ENCODE results near the gene WNT3A.
"Not testable (repeated sequence)": the region's sequence is repeated elsewhere in the genome, so short reads cannot be mapped to it uniquely, and the experiment has no call there.

WNT3A gene

DNA sequence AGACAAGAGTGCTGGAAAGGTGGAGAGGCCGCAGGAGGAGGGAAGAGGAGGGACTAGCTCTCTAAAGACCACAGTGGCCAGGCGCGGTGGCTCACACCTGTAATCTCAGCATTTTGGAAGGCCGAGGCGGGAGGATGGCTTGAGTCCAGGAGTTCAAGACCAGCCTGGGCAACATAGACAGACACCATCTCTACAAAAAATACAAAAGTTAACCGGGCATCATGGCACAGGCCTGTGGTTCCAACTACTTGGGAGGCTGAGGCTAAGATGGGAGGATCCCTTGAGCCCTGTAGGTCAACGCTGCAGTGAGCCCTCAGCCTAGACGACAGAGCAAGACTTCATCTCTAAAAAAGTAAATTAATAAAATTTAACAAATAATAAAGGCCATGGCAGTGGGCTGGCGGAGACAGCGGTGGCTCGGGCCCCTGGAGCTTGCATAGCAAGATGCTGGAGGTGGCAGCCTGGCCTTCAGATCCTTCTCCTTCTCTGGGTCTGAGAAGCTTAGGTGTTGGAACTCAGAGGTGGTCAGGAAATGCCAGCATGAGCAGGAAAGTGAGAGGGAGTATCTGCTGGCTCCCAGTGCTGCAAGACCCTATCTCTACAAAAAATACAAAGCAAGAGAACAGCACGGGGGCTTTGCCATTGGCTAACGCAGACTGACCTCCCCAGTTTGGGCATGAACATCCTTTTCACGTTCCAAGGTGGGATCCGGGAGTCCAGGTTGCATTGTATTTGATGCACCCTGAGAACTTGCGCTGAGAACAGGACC is 10.7 kb downstream of the WNT3A start:
- TF ChIP-seq, protein P1, sequence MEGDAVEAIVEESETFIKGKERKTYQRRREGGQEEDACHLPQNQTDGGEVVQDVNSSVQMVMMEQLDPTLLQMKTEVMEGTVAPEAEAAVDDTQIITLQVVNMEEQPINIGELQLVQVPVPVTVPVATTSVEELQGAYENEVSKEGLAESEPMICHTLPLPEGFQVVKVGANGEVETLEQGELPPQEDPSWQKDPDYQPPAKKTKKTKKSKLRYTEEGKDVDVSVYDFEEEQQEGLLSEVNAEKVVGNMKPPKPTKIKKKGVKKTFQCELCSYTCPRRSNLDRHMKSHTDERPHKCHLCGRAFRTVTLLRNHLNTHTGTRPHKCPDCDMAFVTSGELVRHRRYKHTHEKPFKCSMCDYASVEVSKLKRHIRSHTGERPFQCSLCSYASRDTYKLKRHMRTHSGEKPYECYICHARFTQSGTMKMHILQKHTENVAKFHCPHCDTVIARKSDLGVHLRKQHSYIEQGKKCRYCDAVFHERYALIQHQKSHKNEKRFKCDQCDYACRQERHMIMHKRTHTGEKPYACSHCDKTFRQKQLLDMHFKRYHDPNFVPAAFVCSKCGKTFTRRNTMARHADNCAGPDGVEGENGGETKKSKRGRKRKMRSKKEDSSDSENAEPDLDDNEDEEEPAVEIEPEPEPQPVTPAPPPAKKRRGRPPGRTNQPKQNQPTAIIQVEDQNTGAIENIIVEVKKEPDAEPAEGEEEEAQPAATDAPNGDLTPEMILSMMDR (IDR thresholded peaks at IDR 0.05; ENCODE audit: low read depth, low read length) = no peak
- DNase-seq (ENCODE audit: low read depth in 2 of 2) = no peak

GRCh38 chr1:228018125-228018398 is 11.3 kb downstream of the WNT3A start:
- TF ChIP-seq, protein P1 (IDR thresholded peaks at IDR 0.05; ENCODE audit: low read depth, low read length) = no peak
- no peak overlapping the region for H3K4me3 ChIP-seq (replicated peaks in 1 of 2; ENCODE audit: low read depth in 2 of 2, low read length in 2 of 2)
- no peak for DNase-seq (ENCODE audit: low read depth in 2 of 2)

More for the DNA sequence above, 10.7 kb downstream of the WNT3A start:
- H3K4me3 ChIP-seq (replicated peaks in 1 of 2; ENCODE audit: low read depth in 2 of 2, low read length in 2 of 2) = no peak overlapping the region

- TF ChIP-seq, protein P1 (IDR thresholded peaks at IDR 0.05; ENCODE audit: low read depth, low read length) = no peak
- H3K4me3 ChIP-seq (replicated peaks in 1 of 2; ENCODE audit: low read depth in 2 of 2, low read length in 2 of 2) = no peak overlapping the region
- DNase-seq (ENCODE audit: low read depth in 2 of 2) = no peak
These were observed 12.3 kb downstream of the WNT3A start for GRCh38 chr1:228018961-228019721.

DNA sequence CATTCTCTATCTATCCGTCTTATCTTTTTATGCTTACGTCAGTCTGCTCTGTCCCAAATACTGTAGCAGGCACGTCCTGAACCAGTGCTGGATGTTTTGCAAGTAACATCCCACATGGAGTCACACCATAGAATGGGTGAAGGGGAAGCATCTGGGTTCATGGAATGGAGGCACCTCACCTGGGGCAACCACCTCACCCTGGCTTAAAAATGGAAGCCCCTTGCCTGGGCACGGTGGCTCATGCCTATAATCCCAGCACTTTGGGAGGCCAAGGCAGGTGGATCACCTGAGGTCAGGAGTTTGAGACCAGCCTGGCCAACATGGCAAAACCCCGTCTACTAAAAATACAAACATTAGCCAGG is 12.9 kb downstream of the WNT3A start:
- H3K4me3 ChIP-seq (replicated peaks in 1 of 2; ENCODE audit: low read depth in 2 of 2, low read length in 2 of 2); DNase-seq (ENCODE audit: low read depth in 2 of 2): not testable (repeated sequence)

DNA sequence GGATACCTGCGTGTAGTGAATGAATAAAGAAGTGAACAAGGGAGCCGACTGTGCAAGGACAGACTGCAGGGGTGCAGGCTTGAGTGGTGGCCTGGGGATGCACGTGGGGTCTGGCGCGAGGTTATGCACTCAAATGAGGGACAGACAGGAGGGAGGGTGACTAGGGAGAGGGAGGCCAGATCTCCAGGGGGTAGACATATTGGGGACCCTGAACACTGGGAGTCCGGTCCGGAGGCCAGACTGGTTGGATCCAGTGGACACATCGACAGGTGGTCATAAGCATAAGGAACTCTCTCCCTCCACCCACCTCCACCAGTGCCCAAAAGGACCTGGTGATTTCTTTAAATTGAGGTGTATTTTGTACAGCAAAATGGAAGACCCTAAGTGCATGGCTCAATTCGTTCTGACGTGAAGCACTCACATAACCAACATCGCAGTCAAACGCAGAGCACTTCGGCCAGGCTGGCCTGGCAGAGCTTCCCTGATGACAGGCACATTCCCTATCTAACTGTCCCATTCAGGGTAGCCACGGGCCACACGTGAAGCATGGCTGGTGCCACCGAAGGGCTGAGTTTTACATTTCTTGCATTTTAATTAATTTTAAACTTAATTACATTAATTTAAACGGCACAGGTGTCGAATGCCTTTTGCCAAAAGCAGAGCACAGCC is 14.0 kb downstream of the WNT3A start:
- H3K4me3 ChIP-seq (replicated peaks in 1 of 2; ENCODE audit: low read depth in 2 of 2, low read length in 2 of 2) = no peak overlapping the region
- DNase-seq (ENCODE audit: low read depth in 2 of 2) = no peak
- TF ChIP-seq, protein P1 (IDR thresholded peaks at IDR 0.05; ENCODE audit: low read depth, low read length) = no peak

DNA sequence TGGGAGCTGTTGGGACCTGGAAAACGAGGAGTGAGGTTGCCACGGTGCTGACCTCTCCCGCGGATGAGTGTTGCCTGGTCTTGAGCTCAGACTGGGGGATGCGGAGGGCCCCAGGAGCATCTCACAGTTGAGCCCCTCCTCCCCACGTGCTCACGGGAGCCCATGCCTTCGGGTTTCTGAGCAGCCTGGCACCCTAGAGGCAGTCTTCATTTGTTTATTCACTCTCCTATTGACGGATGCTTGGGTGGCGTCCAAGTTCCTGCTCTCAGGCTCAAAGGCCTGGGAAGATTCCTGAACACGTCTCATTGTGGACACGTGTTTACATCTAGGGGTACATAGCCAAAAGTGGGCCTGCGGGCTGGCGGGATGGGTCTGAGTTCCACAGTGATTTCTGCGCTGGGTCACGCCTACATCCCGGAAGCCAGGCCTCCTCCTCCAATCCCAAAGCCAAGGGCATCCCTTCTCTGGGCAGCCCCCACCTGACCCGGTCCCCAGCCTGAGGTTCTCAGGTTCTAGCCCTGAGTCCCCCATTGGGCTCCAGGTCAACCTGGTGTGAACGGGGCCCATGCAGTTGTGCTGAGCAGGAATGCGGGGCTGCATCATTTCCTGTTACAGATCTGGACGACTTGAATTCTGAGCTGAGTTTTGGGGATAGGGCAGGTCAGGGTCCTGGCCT is 14.7 kb downstream of the WNT3A start:
- H3K4me3 ChIP-seq (replicated peaks in 1 of 2; ENCODE audit: low read depth in 2 of 2, low read length in 2 of 2) = no peak overlapping the region
- no peak for DNase-seq (ENCODE audit: low read depth in 2 of 2)
- TF ChIP-seq, protein P1 (IDR thresholded peaks at IDR 0.05; ENCODE audit: low read depth, low read length) = no peak
